Germinal center (tissue), 1 donor: Measurements from ENCODE around the gene KCNK18.
"Not testable (repeated sequence)": the region's sequence is repeated elsewhere in the genome, so short reads cannot be mapped to it uniquely, and the experiment has no call there.

Source experiments
- DNase-seq: peaks from one replicate; pipeline ENCODE4 v3.0.0; 2012; ENCODE audit warnings: mixed read lengths, low spot score

The KCNK18 gene

DNA sequence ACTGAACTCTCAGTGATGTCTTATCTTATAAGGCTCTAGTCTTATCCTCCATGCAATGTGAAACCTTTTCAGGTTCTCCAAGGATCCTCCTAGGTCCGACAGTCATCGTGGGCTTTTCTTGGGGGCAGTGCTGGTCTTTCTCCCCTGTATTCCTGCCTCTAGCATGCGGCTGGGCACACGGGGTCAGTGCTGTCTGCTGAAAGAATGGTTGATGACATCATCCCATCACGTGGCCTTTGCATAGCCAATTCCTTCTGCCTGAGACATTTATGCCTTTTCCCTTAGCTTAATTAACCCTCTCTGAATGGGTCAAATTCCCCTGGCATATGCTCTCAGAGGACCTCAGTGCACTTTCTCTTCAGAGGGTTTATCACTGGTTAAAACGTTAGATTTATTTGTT lies 27.0 kb upstream of the KCNK18 start:
- no peak for DNase-seq

GRCh38 chr10:117174439-117175214 lies 22.7 kb upstream of the KCNK18 start:
- DNase-seq, result peak; percentile 77

- no peak for DNase-seq
Observed at GRCh38 chr10:117175215-117175900, 21.9 kb upstream of the KCNK18 start.

DNA sequence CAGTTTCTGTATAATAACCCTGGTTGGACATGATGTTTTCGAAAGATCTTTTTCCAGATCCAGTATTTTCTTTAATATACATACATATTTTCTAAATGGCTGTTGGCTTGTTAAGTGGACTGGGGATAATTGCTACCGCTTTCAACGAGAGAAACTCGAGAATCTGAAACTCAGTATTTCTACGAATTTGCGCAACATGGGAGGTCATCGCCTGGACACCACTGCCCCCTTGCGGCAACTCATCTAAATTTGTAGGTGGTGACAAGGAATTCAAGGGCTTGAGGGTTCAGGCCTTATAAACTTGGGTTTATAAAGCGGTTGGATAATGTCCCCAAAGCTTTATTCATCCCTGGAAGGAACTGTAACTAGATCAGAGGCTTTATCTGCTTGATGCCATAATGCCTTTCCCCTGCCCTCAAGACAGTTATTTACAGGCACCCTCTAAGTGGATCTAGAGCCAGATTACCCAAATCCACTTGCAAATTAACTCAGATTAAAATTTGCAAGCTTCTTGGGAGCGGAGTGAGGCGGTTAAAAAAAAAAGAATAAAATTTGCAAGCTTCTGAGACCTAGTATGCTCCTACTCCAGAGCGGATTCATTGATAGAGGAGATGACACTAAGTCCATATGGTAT lies 21.3 kb upstream of the KCNK18 start:
- DNase-seq, result peak; percentile 70

- DNase-seq, result no peak
Observed at GRCh38 chr10:117178190-117178589, 19.1 kb upstream of the KCNK18 start.

DNA sequence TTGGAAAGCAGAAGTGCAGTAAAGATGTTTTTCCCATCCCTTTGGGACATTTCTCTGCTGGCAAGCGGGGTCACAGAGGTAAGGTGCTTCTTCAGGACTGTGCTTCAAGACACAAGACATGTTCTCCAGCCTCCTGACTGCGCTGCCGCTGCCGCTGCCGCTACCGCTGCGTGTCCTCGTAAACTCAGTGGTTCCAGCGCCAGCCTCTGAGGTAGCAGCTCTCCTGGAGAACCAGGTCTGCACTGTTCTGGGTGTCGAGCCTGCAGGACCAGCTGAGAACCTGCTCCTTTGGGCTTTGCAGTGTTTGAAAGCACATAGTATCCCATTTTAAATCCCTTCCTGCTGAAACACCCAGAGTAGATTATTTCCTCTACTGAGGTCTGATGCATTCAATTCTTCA lies 13.0 kb upstream of the KCNK18 start:
- no peak for DNase-seq

DNA sequence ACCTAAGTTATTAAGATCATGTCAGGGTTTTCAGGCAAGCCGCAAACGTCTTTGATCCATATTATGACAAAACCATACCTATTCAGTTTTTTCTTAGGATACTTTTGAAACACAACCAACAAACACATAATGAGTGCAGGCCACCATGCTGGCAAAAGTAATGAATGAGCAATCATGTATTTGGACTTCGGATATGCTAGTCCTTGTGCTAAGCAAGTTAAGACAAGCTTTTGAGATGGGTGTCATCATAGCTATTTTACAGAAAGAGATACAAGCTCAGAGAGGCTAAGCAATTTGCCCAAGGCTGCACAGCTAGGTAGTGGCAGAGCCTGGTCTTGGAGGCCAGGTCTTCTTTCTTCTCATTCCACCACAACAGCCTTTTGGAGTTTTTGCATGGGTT lies 12.5 kb upstream of the KCNK18 start:
- no peak for DNase-seq

DNA sequence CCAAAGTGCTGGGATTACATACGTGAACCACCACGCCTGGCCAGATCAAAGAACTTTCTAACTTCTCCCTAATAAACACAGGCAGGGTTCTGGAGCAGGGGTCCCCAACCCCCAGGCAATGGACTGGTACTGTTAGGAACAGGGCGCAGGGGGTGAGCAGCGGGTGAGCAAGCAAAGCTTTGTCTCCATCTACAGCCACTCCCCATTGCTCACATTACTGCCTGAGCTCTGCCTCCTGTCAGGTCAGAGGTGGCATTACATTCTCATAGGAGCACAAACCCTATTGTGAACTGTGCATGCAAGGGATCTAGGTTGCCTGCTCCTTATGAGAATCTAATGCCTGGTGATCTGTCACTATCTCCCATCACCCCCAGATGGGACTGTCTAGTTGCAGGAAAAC lies 11.5 kb upstream of the KCNK18 start:
- not testable (repeated sequence) for DNase-seq

DNA sequence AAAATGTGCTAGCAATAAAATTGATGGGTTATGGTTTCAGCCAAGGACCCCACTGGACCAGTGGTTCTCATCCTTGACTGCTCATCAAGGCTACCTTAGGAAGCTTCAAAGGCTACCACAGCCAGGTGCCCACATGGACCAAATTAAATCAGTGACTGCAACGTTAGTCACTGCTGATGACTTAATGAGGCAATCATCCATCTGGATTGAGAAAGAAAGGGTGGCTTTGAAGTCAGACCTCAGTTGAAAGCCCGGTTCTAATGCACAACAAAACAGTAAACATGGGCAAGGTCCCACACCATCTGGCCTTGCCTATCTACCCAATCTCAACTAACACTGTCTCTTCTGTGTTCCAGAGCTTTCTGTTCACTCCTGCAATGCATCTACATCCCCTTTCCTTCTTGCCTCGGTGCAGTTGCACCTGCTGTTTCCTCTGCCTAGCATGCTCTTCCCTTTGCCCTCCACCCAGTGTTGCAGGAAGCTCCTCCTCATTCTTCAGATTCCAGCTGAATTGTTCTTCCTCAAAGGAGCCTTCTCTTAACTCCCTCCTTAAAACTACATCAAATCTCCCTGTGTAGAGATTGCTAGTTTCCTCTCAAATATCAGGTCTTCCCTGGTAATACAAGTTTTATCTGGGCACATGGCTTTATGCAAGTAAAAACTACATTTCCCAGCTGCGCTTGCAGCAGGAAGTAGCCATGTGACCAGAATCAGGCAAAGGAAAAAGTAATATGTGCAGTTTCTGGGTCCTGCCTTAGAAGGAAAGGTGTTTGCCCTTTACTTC lies 10.3 kb upstream of the KCNK18 start:
- no peak for DNase-seq

GRCh38 chr10:117188371-117188770 lies 8.9 kb upstream of the KCNK18 start:
- no peak for DNase-seq

DNA sequence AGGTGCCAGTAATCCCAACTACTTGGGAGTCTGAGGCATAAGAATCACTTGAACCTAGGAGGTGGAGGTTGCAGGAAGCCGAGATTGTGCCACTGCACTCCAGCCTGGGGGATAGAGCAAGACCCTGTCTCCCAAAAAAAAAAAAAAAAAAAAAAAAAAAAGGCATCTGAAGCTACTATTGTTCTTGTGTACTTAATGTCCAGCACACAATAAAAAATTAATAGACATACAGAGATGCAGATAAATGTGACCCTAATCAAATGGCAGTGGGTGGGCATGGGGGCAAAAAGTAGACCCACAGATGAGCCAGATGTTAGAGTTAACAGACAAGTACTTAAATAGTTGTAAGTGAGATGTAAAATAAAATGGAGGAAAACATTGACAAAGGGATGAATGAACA lies 7.7 kb upstream of the KCNK18 start:
- DNase-seq, result no peak

GRCh38 chr10:117198088-117198487 lies 799 bp downstream of the KCNK18 start:
- no peak for DNase-seq

GRCh38 chr10:117201826-117202225 lies 4.5 kb downstream of the KCNK18 start:
- no peak for DNase-seq

- DNase-seq, result no peak
Observed at GRCh38 chr10:117204316-117204715, 7.0 kb downstream of the KCNK18 start.

- no peak for DNase-seq
Observed at GRCh38 chr10:117212176-117212575, 14.9 kb downstream of the KCNK18 start.

- DNase-seq, result no peak
Observed at GRCh38 chr10:117214401-117214800, 17.1 kb downstream of the KCNK18 start.

DNA sequence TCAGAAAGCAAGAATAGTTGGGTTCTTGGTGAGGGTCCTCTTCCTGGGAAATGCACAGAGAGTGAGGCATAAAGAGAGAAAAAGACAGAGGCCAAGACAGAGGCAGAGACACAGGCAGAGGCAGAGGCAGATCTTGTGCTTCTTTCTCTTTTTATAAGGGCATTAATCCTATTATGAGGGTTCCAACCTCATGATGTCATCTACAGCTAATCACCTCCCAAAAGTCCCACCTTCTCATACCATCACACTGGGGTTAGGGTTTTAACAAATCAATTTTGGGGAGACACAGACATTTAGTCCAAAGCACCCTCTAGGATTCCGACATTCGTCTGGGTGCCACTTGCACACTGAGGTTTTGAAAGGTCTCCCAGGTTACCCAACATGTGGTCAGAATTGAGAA lies 17.8 kb downstream of the KCNK18 start:
- DNase-seq, result no peak

GRCh38 chr10:117216028-117216427 lies 18.7 kb downstream of the KCNK18 start:
- DNase-seq, result no peak

DNA sequence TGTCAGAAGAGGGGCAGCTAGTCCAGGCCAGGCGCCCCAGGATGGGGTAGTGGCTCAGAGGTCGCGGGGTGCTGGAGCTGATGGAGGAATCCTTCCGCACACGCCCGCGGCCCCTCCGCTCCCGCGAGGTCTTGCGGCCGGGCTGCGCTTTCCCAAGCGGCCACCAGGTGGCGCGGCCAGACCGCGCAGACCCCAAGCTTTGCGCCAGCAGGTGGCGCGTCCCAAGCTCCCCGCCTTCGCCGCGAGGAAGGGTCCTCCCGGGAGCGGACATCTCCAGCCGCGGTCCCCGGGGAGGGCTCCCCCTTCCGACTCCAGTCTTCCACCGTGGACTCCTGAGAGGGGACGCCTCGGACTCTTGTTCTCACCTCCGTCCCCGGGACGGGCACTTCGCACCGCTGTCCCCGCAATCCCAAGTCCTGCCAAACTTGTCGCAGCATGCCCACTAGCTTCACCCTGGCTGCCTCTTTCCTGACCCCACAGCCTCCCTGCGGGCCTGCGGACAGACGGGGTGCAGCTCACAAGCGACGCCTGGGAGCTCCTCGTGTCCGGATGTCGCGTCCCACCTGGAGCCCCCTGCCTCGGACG lies 19.4 kb downstream of the KCNK18 start:
- DNase-seq, result peak; percentile 85

- DNase-seq, result no peak
Observed at GRCh38 chr10:117217196-117217761, 20.0 kb downstream of the KCNK18 start.

DNA sequence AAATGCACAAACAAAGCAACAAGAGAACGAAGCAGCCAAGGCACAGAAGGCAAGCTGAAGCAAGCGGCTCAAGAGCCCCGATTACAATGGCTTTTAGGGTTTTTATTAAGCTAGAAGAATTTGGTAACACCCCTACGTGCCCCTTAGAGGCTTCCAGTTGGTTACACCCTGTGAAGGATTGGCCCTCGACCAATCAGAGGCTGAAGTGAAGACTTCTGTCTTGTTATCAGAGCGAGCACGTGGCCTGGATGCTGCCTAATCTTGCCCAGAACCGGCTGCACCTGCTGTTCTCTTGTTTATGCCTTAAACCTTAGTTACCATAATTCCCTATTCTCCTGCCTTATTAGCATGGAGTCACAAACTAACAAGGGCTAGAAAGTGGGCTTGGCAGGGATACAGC lies 21.4 kb downstream of the KCNK18 start:
- DNase-seq, result no peak
